ENCODE data around the gene SNX1. TPM values are rescaled to one million over a fixed set of nuclear protein-coding genes. Genes with fewer than 3 reads are reported as not detected.

The SNX1 gene
- total RNA-seq, 5 donors from 2014 or later (not counting 1 experiment from before 2014, with no cell fraction given), result 98.8 to 168 (median 152) TPM

DNA sequence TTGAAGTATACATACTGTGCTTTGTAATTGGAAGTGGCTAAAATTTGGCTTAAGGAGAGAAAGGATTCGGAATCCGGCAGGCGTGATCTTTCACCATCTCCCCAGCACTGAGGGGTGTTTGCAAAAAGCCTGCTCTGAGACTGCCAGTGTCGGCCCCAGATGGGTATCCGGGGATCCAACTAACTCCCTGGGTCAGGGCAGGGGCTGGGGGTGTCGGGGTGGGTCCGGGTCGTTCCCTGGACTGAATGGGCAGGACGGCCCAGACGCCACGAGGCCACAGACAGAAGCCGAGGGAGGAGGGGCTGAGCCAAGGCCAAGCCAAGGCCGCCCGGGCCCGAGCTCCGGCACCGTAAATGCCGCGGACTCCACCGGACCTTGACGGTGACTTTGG is 66.7 kb downstream of the SNX1 start:
- DNase-seq (peak in 1 of 35 experiments; percentile 14), ATAC-seq (replicated peaks in 1 of 4) (peak; percentile 2 to 5 (median 3))
- H3K4me3 ChIP-seq (ENCODE audit: control insufficient read depth in 1 of 2, extremely low read depth in 1 of 2, low read length in 1 of 2), result peak overlapping the region; percentile 85 to 97
- Mint-ChIP-seq H3K4me1 (peaks cover 46 to 59% (median 50%) of the 10 kb centered on the region in 3 donors), H3K4me3 (peak overlapping the region; percentile 83 to 87 (median 86)), H3K36me3 (peaks cover 30% of the 10 kb centered on the region), H3K9me3 (no peaks in the 10 kb centered on the region), H3K27me3 (no peaks in the 10 kb centered on the region), H3K27ac (peak overlapping the region; percentile 84 to 89)
- ChIA-PET CTCF (interaction anchor here in 1 of 2 donors (1.1 to 1.2 kb wide), 2 partner anchors 9 to 69 kb away, joined by 4 to 5 read pairs; partner anchors contain the start of gene CIAO2A), POLR2A (interaction anchor here (0.6 kb wide), 2 partner anchors 341 to 970 kb away, joined by 3 to 4 read pairs; no protein-coding TSS in a partner anchor)
- 0% methylated on average over 18 of the region's 21 CpGs for WGBS (ENCODE audit: insufficient coverage)
- H3K4me1 ChIP-seq (ENCODE audit: control insufficient read depth in 1 of 2, extremely low read depth in 1 of 2, insufficient read depth in 2 of 2, low read length in 2 of 2), result peaks cover 13 to 58% of the 10 kb centered on the region in 2 experiments
- H3K27me3 ChIP-seq (replicated peaks in 1 of 2; ENCODE audit: control insufficient read depth in 2 of 2, extremely low read depth in 1 of 2, insufficient read depth in 2 of 2, low read length in 1 of 2), result no peaks in the 10 kb centered on the region
- H3K27ac ChIP-seq (ENCODE audit: low read length), result peak overlapping the region; percentile 74
- no peaks in the 10 kb centered on the region for H3K9me3 ChIP-seq
- H3K36me3 ChIP-seq (ENCODE audit: control insufficient read depth in 2 of 2, extremely low read depth in 1 of 2, insufficient read depth in 1 of 2, low read length in 1 of 2), result peaks cover 8 to 37% of the 10 kb centered on the region in 2 donors

DNA sequence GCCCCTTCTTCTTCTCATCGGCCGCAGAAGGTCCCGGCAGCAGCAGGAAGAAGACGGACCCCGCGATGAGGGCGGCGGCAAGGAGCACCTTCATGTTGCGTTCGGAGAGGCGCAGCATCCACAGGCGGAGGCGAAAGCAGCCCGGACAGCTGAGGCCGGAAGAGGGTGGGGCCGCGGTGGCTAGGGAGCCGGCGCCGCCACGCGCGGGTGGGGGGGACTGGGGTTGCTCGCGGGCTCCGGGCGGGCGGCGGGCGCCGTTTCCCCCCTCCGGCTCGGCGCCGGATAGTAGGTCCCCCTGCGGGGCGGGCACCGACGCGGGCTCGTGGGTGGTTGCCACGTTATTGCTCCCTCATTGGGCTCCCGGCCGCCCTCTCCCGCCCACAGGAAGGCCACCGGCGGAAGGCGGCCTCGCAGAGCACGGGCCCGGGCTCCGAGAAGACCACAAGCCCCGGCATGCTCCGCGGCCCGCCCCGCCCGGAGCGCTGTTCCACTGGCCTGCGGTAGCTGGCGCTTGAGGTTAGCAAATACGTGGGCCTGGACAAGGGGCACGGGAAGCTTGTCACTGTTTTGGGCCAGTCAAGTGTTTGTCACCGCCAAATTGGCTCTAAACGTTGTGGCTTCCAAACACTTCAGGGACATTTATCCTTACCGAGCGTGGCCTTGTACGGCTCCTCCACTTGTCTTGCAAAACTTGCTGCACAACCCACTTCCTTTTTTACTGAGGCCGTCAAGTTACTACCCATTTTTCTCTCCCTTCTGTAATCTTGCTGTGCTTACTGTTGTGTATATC is 67.3 kb downstream of the SNX1 start, which contains the start of gene PPIB:
PPIB (minus strand) TSS at position 154 of the 790 bp plus-strand sequence; CDS start at position 118, 36 bp downstream.
- Mint-ChIP-seq H3K27ac (peak within 1 kb of the TSS; percentile 92 to 95), H3K36me3 (peaks cover 25% of the 10 kb centered on the region), H3K9me3 (no peaks in the 10 kb centered on the region), H3K27me3 (no peaks in the 10 kb centered on the region), H3K4me1 (peaks cover 43 to 56% (median 46%) of the 10 kb centered on the region in 3 donors), H3K4me3 (peak within 1 kb of the TSS; percentile 83 to 87 (median 86))
- Histone ChIP-seq H3K27ac (ENCODE audit: low read length) (peak within 1 kb of the TSS; percentile 84), H3K36me3 (ENCODE audit: control insufficient read depth in 2 of 2, extremely low read depth in 1 of 2, insufficient read depth in 1 of 2, low read length in 1 of 2) (peaks cover 8 to 31% of the 10 kb centered on the region in 2 donors), H3K4me1 (ENCODE audit: control insufficient read depth in 1 of 2, extremely low read depth in 1 of 2, insufficient read depth in 2 of 2, low read length in 2 of 2) (peaks cover 13 to 57% of the 10 kb centered on the region in 2 experiments), H3K9me3 (no peaks in the 10 kb centered on the region), H3K27me3 (replicated peaks in 1 of 2; ENCODE audit: control insufficient read depth in 2 of 2, extremely low read depth in 1 of 2, insufficient read depth in 2 of 2, low read length in 1 of 2) (no peaks in the 10 kb centered on the region), H3K4me3 (ENCODE audit: control insufficient read depth in 1 of 2, extremely low read depth in 1 of 2, low read length in 1 of 2) (peak within 1 kb of the TSS; percentile 85 to 97)
- whole genome bisulfite sequencing (ENCODE audit: insufficient coverage), result under 1% methylated on average over 64 of the region's 69 CpGs
- ATAC-seq (replicated peaks in 1 of 4) (peak; percentile 94 to 95 (median 94)), DNase-seq (peak; percentile 89 to 98 (median 95))
- ChIA-PET POLR2A (interaction anchor here (0.6 kb wide), 2 partner anchors 340 to 971 kb away, joined by 3 to 4 read pairs; no protein-coding TSS in a partner anchor), CTCF (interaction anchor here (0.5 to 1.2 kb wide), 4 partner anchors 10 to 602 kb away, joined by 3 to 5 read pairs (median 4); partner anchors contain the start of gene CIAO2A (in 1 of the 2))

DNA sequence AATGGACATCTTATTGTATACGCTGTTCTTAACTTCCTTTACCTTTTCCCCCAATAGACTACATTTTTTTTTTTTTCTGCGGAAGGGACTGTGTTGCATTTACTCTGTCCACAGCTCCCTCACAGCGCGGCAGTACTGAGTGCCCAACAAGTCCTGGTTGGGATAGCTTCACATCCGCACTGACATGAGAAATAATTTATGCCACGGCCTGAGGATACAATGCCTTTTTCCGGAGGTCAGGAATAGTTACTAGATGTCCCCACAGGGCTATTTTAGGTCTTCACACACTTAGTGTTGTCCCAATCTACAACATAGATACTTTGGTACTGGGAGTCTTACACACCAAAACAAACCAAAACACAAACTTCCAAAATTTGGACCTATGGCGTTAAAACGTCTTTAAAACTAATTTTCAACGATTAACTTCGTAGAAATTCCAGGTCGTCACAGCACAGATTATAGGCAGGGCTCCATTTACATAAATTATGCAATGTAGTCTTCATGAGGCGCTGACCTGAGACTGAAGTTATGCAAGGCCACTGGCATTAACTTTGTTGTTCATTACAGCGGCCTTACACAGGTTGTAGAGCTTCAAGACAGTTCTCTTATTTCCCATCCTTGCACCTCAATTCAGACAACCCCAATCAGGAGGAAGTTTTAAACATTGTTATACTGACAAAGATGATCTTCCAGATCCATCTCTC is 68.0 kb downstream of the SNX1 start:
- H3K4me1 ChIP-seq (ENCODE audit: control insufficient read depth in 1 of 2, extremely low read depth in 1 of 2, insufficient read depth in 2 of 2, low read length in 2 of 2), result peaks cover 13 to 50% of the 10 kb centered on the region in 2 experiments
- ATAC-seq (replicated peaks in 1 of 4) (peak in 1 of 4 experiments; percentile 1), DNase-seq (peak in 1 of 35 experiments; percentile 18)
- H3K27ac ChIP-seq (ENCODE audit: low read length), result peak overlapping the region; percentile 84
- WGBS (ENCODE audit: insufficient coverage), result 76% methylated on average over 7 of the region's 14 CpGs
- ChIA-PET CTCF (interaction anchor here (0.5 to 1.2 kb wide), 4 partner anchors 10 to 602 kb away, joined by 3 to 5 read pairs (median 4); partner anchors contain the start of gene CIAO2A (in 1 of the 2)), POLR2A (interaction anchor here in 1 of 2 donors (0.7 kb wide), 1 partner anchor 655 kb away, joined by 4 read pairs; no protein-coding TSS in a partner anchor)
- H3K9me3 ChIP-seq, result no peaks in the 10 kb centered on the region
- no peaks in the 10 kb centered on the region for H3K27me3 Mint-ChIP-seq
- peak overlapping the region; percentile 58 to 77 for H3K4me3 ChIP-seq (ENCODE audit: control insufficient read depth in 1 of 2, extremely low read depth in 1 of 2, low read length in 1 of 2)
- H3K27me3 ChIP-seq (replicated peaks in 1 of 2; ENCODE audit: control insufficient read depth in 2 of 2, extremely low read depth in 1 of 2, insufficient read depth in 2 of 2, low read length in 1 of 2), result no peaks in the 10 kb centered on the region
- H3K36me3 Mint-ChIP-seq, result peaks cover 18% of the 10 kb centered on the region
- H3K9me3 Mint-ChIP-seq, result no peaks in the 10 kb centered on the region
- H3K4me3 Mint-ChIP-seq, result peak overlapping the region; percentile 83 to 86 (median 83)
- peaks cover 35 to 50% (median 40%) of the 10 kb centered on the region in 3 donors for H3K4me1 Mint-ChIP-seq
- H3K36me3 ChIP-seq (ENCODE audit: control insufficient read depth in 2 of 2, extremely low read depth in 1 of 2, insufficient read depth in 1 of 2, low read length in 1 of 2), result peaks cover 8 to 24% of the 10 kb centered on the region in 2 donors
- peak overlapping the region; percentile 92 to 95 for H3K27ac Mint-ChIP-seq

DNA sequence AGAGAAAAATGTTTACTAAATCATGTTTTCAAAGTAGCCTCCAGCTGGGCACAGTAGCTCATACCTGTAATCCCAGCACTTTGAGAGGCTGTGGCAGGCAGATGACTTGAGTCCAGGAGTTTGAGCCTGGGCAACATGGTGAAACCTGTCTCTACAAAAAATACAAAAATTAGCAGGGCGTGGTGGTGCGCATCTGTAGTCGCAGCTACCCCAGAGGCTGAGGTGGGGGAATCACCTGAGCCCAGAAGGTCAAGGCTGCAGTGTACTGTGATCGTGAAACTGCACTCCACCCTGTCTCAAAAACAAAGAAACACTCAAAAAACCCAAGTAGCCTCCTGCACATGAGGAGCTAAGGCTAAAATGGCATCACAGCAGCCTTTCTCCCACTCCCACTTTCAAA is 68.7 kb downstream of the SNX1 start:
- H3K4me1 Mint-ChIP-seq, result peaks cover 29 to 45% (median 36%) of the 10 kb centered on the region in 3 donors
- Histone ChIP-seq H3K4me1 (ENCODE audit: control insufficient read depth in 1 of 2, extremely low read depth in 1 of 2, insufficient read depth in 2 of 2, low read length in 2 of 2) (peaks cover 13 to 44% of the 10 kb centered on the region in 2 experiments), H3K9me3 (no peaks in the 10 kb centered on the region), H3K36me3 (ENCODE audit: control insufficient read depth in 2 of 2, extremely low read depth in 1 of 2, insufficient read depth in 1 of 2, low read length in 1 of 2) (peaks cover 8 to 18% of the 10 kb centered on the region in 2 donors), H3K27me3 (replicated peaks in 1 of 2; ENCODE audit: control insufficient read depth in 2 of 2, extremely low read depth in 1 of 2, insufficient read depth in 2 of 2, low read length in 1 of 2) (no peaks in the 10 kb centered on the region), H3K27ac (ENCODE audit: low read length) (no peak overlapping the region), H3K4me3 (ENCODE audit: control insufficient read depth in 1 of 2, extremely low read depth in 1 of 2, low read length in 1 of 2) (no peak overlapping the region)
- peaks cover 15% of the 10 kb centered on the region for H3K36me3 Mint-ChIP-seq
- peak overlapping the region; percentile 11 to 83 (median 59) for H3K4me3 Mint-ChIP-seq
- 77% methylated on average over 3 of the region's 4 CpGs for WGBS (ENCODE audit: insufficient coverage)
- no peaks in the 10 kb centered on the region for H3K27me3 Mint-ChIP-seq
- ChIA-PET POLR2A (interaction anchor here in 1 of 2 donors (0.7 kb wide), 1 partner anchor 655 kb away, joined by 4 read pairs; no protein-coding TSS in a partner anchor), CTCF (no interaction called here)
- H3K9me3 Mint-ChIP-seq, result no peaks in the 10 kb centered on the region
- ATAC-seq (replicated peaks in 1 of 4), result no peak
- DNase-seq, result no peak
- peak overlapping the region; percentile 92 to 95 for H3K27ac Mint-ChIP-seq

DNA sequence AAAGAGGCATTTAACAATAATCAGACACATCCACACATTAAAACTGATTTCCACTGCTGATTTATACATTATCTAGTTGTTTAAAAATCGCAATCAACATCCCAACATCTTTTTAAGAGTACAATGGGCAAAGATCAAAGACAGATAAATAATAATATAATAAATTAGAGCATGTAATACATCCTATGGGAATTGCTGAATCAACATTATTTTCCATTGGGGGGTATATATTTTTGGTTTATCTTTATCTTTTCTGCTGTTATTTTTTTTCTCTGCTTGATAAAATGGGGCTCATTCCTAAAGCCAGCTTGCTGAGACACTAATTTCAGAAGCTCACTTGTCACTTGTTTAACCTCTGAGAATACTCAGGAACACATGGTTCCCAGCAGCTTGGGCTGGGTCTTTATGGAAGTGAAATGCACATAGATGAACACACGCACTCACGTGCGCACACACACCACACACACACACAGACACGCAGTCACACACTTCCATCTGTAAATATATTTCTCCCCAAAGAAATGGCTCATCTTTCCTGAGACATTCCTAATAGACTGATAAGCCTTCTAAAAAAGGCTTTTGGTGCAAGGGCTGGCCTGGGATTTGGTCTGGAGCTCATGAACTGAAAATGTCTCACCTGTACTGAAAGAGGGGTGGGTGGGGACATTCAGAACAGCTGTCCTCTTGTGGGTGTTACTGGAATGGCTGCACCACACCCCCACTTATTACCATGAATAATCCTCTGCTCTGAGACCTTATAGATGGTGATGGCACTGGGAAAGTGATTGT is 70.5 kb downstream of the SNX1 start:
- Mint-ChIP-seq H3K36me3 (peaks cover 15% of the 10 kb centered on the region), H3K4me1 (peaks cover 21 to 35% (median 26%) of the 10 kb centered on the region in 3 donors), H3K4me3 (no peak overlapping the region), H3K27me3 (no peaks in the 10 kb centered on the region), H3K9me3 (no peaks in the 10 kb centered on the region), H3K27ac (peak overlapping the region; percentile 11 to 70)
- Histone ChIP-seq H3K4me3 (ENCODE audit: control insufficient read depth in 1 of 2, extremely low read depth in 1 of 2, low read length in 1 of 2) (no peak overlapping the region), H3K36me3 (ENCODE audit: control insufficient read depth in 2 of 2, extremely low read depth in 1 of 2, insufficient read depth in 1 of 2, low read length in 1 of 2) (peaks cover 0 to 9% of the 10 kb centered on the region in 2 donors), H3K4me1 (ENCODE audit: control insufficient read depth in 1 of 2, extremely low read depth in 1 of 2, insufficient read depth in 2 of 2, low read length in 2 of 2) (peaks cover 13 to 25% of the 10 kb centered on the region in 2 experiments), H3K27me3 (replicated peaks in 1 of 2; ENCODE audit: control insufficient read depth in 2 of 2, extremely low read depth in 1 of 2, insufficient read depth in 2 of 2, low read length in 1 of 2) (no peaks in the 10 kb centered on the region), H3K27ac (ENCODE audit: low read length) (no peak overlapping the region), H3K9me3 (no peaks in the 10 kb centered on the region)
- ATAC-seq (replicated peaks in 1 of 4) (no peak), DNase-seq (no peak)
- WGBS (ENCODE audit: insufficient coverage), result no CpG with 5 or more reads among the region's 5 CpGs
- ChIA-PET POLR2A (no interaction called here), CTCF (no interaction called here)

Data from T-cell (primary cell).